Type B pancreatic cell (in vitro differentiated cells): ENCODE results near the gene NEK9. TPM values are rescaled to one million over a fixed set of nuclear protein-coding genes. Genes with fewer than 3 reads are reported as not detected.

Experiments
- DNase-seq: peaks from one replicate; pipeline ENCODE4 v3.0.0; 2021; ENCODE audit warnings: mixed read lengths; ENCODE audit not compliant: unreplicated experiment; ENCODE audit errors: extremely low spot score
- H3K27ac Mint-ChIP-seq: 2 replicates; pipeline ENCODE4 v1.8.0; 2021; ENCODE audit warnings: mild to moderate bottlenecking, mixed read lengths
- H3K27me3 Mint-ChIP-seq: 2 replicates; pipeline ENCODE4 v1.8.0; 2021; ENCODE audit warnings: mixed read lengths
- H3K36me3 Mint-ChIP-seq: 2 replicates; pipeline ENCODE4 v1.8.0; 2021; ENCODE audit warnings: mixed read lengths
- H3K4me1 Mint-ChIP-seq: one replicate; pipeline ENCODE4 v1.8.0; 2021; ENCODE audit warnings: mixed read lengths; ENCODE audit not compliant: unreplicated experiment
- H3K4me3 Mint-ChIP-seq: 2 replicates; pipeline ENCODE4 v1.8.0; 2021; ENCODE audit warnings: mild to moderate bottlenecking, mixed read lengths
- H3K9me3 Mint-ChIP-seq: 2 replicates; pipeline ENCODE4 v1.8.0; 2021; ENCODE audit warnings: mixed read lengths
- CTCF ChIP-seq: fragments of 200-600 bp; sonication (generic); conservative IDR thresholded peaks from 2 replicates; pipeline ENCODE4 v1.5.0; 2021; ENCODE audit warnings: antibody characterized with exemption, mild to moderate bottlenecking
- total RNA-seq: library from RNA; stranded (reverse); gene quantifications from 2 replicates; pipeline ENCODE4 v1.2.1, GENCODE V29; 2021; ENCODE audit warnings: low replicate concordance

Gene NEK9
- total RNA-seq, 1 donor from 2014 or later = 117 TPM

GRCh38 chr14:75042035-75042434, 84.8 kb downstream of the NEK9 start:
- peaks cover 27% of the 10 kb centered on the region for H3K4me1 Mint-ChIP-seq
- no peak overlapping the region for H3K4me3 Mint-ChIP-seq
- peaks cover 32% of the 10 kb centered on the region for H3K36me3 Mint-ChIP-seq
- no peak for TF ChIP-seq CTCF
- no peaks in the 10 kb centered on the region for H3K9me3 Mint-ChIP-seq
- H3K27me3 Mint-ChIP-seq = no peaks in the 10 kb centered on the region
- no peak for DNase-seq
- H3K27ac Mint-ChIP-seq = peak overlapping the region; percentile 36

GRCh38 chr14:75041613-75042012, 85.2 kb downstream of the NEK9 start:
- Mint-ChIP-seq H3K9me3 (no peaks in the 10 kb centered on the region), H3K4me3 (no peak overlapping the region), H3K27ac (no peak overlapping the region), H3K27me3 (no peaks in the 10 kb centered on the region), H3K36me3 (peaks cover 32% of the 10 kb centered on the region), H3K4me1 (peaks cover 25% of the 10 kb centered on the region)
- no peak for DNase-seq
- TF ChIP-seq CTCF = no peak

GRCh38 chr14:75040959-75041358, 85.9 kb downstream of the NEK9 start:
- TF ChIP-seq CTCF = no peak
- Mint-ChIP-seq H3K9me3 (no peaks in the 10 kb centered on the region), H3K36me3 (peaks cover 30% of the 10 kb centered on the region), H3K27ac (no peak overlapping the region), H3K4me3 (no peak overlapping the region), H3K27me3 (no peaks in the 10 kb centered on the region), H3K4me1 (peaks cover 21% of the 10 kb centered on the region)
- DNase-seq = no peak

GRCh38 chr14:75040507-75040906, 86.3 kb downstream of the NEK9 start:
- H3K27me3 Mint-ChIP-seq = no peaks in the 10 kb centered on the region
- no peak for TF ChIP-seq CTCF
- H3K9me3 Mint-ChIP-seq = no peaks in the 10 kb centered on the region
- H3K36me3 Mint-ChIP-seq = peaks cover 34% of the 10 kb centered on the region
- DNase-seq = no peak
- H3K4me3 Mint-ChIP-seq = no peak overlapping the region
- H3K27ac Mint-ChIP-seq = no peak overlapping the region
- peaks cover 21% of the 10 kb centered on the region for H3K4me1 Mint-ChIP-seq

GRCh38 chr14:75032939-75033338, 93.9 kb downstream of the NEK9 start:
- H3K27ac Mint-ChIP-seq = no peak overlapping the region
- no peaks in the 10 kb centered on the region for H3K4me1 Mint-ChIP-seq
- no peak for DNase-seq
- no peaks in the 10 kb centered on the region for H3K9me3 Mint-ChIP-seq
- no peaks in the 10 kb centered on the region for H3K27me3 Mint-ChIP-seq
- TF ChIP-seq CTCF = no peak
- H3K4me3 Mint-ChIP-seq = no peak overlapping the region
- H3K36me3 Mint-ChIP-seq = peaks cover 36% of the 10 kb centered on the region

- H3K4me1 Mint-ChIP-seq = no peaks in the 10 kb centered on the region
- H3K9me3 Mint-ChIP-seq = no peaks in the 10 kb centered on the region
- no peak for DNase-seq
- no peak for TF ChIP-seq CTCF
- no peaks in the 10 kb centered on the region for H3K27me3 Mint-ChIP-seq
- peaks cover 20% of the 10 kb centered on the region for H3K36me3 Mint-ChIP-seq
- no peak overlapping the region for H3K4me3 Mint-ChIP-seq
- no peak overlapping the region for H3K27ac Mint-ChIP-seq
Observed at GRCh38 chr14:75030147-75030546, 96.7 kb downstream of the NEK9 start.
